K562 (cell line): ENCODE results near the gene NAA80.

Experiments
- EZH2 ChIP-seq: IDR thresholded peaks from 2 replicates; pipeline ENCODE4 v1.6.1; 2012; ENCODE audit warnings: low read depth, mild to moderate bottlenecking, inconsistent platforms, low read length, borderline replicate concordance
- GTF2E2 ChIP-seq: fragments of 200-800 bp; sonication (Bioruptor generic); IDR thresholded peaks from 2 replicates; pipeline ENCODE4 v1.6.1; 2016; ENCODE audit warnings: missing genetic modification characterization, missing compliant biosample characterization
- MAX ChIP-seq: sonication (generic); formaldehyde crosslinking; IDR thresholded peaks from 2 replicates; pipeline ENCODE4 v1.9.0; 2022; ENCODE audit warnings: mild to moderate bottlenecking, missing genetic modification reagents

GRCh38 chr3:50268703-50269451 is 30.3 kb downstream of the NAA80 start, which contains the start of gene SEMA3B:
- no peak for TF ChIP-seq EZH2
- TF ChIP-seq MAX, result no peak
- TF ChIP-seq GTF2E2, result no peak
